Measurements from ENCODE around the gene NRG3.

The NRG3 gene

GRCh38 chr10:82221056-82221455, 346.1 kb downstream of the NRG3 start:
- Histone ChIP-seq H3K36me3 (ENCODE audit: control insufficient read depth in 2 of 2, insufficient read depth in 1 of 2, low read length in 2 of 2) (no peaks in the 10 kb centered on the region), H3K4me3 (ENCODE audit: low read depth, low read length) (no peak overlapping the region), H3K4me1 (ENCODE audit: control insufficient read depth, insufficient read depth, low read length) (no peaks in the 10 kb centered on the region), H3K27ac (ENCODE audit: extremely low read depth, low read depth, low read length) (no peak overlapping the region), H3K9me3 (ENCODE audit: control insufficient read depth, insufficient read depth, low read depth, low read length) (no peaks in the 10 kb centered on the region)
- POLR2A ChIA-PET, result no interaction called here
- no peak for TF ChIP-seq ZNF18 (tag by site-specific recombination; IDR thresholded peaks at IDR 0.05)
- TF ChIP-seq ZNF544 (tag by site-specific recombination; IDR thresholded peaks at IDR 0.05), result no peak
- no peak for TF ChIP-seq ZNF223 (tag by site-specific recombination; IDR thresholded peaks at IDR 0.05)
- no peak for TF ChIP-seq ZNF777 (tag by site-specific recombination; IDR thresholded peaks at IDR 0.05; ENCODE audit: borderline replicate concordance)
- TF ChIP-seq ZBTB7A (tag by site-specific recombination; IDR thresholded peaks at IDR 0.05; ENCODE audit: low read depth), result no peak
- no peak for TF ChIP-seq KLF10 (tag by site-specific recombination; IDR thresholded peaks at IDR 0.05)
- no peak for TF ChIP-seq ZNF37A (tag by site-specific recombination; IDR thresholded peaks at IDR 0.05)
- no peak for TF ChIP-seq BCL6B (tag by site-specific recombination; IDR thresholded peaks at IDR 0.05)
- no peak for TF ChIP-seq ZNF785 (tag by site-specific recombination; IDR thresholded peaks at IDR 0.05)
- TF ChIP-seq ZNF704 (tag by site-specific recombination; IDR thresholded peaks at IDR 0.05), result no peak
- no peak for TF ChIP-seq ZNF837 (tag by site-specific recombination; IDR thresholded peaks at IDR 0.05)
- TF ChIP-seq MEIS1 (CRISPR knock-in tag; IDR thresholded peaks at IDR 0.05; ENCODE audit: borderline replicate concordance), result no peak
- no peak for TF ChIP-seq ZNF623 (tag by site-specific recombination; IDR thresholded peaks at IDR 0.05)
- CTCF ChIA-PET, result interaction anchor here (0.7 kb wide), 1 partner anchor 498 kb away, joined by 7 read pairs; no protein-coding TSS in a partner anchor

GRCh38 chr10:82221601-82222149, 346.7 kb downstream of the NRG3 start:
- TF ChIP-seq ZNF544 (tag by site-specific recombination; IDR thresholded peaks at IDR 0.05) (no peak), ZNF335 (tag by site-specific recombination; conservative IDR thresholded peaks at IDR 0.05) (no peak), KLF10 (tag by site-specific recombination; IDR thresholded peaks at IDR 0.05) (no peak), SP3 (tag by site-specific recombination; IDR thresholded peaks at IDR 0.05) (no peak), ZNF701 (tag by site-specific recombination; IDR thresholded peaks at IDR 0.05) (no peak), GFI1B (tag by site-specific recombination; IDR thresholded peaks at IDR 0.05) (no peak), ZNF658 (tag by site-specific recombination; IDR thresholded peaks at IDR 0.05) (no peak), ZNF677 (tag by site-specific recombination; IDR thresholded peaks at IDR 0.05) (no peak), RBAK (tag by site-specific recombination; IDR thresholded peaks at IDR 0.05) (no peak), GLIS1 (tag by site-specific recombination; IDR thresholded peaks at IDR 0.05) (no peak), ZNF518A (tag by site-specific recombination; conservative IDR thresholded peaks at IDR 0.05; ENCODE audit: low read depth) (no peak), ZNF175 (tag by site-specific recombination; IDR thresholded peaks at IDR 0.05) (no peak)
- TF ChIP-seq, protein P1, sequence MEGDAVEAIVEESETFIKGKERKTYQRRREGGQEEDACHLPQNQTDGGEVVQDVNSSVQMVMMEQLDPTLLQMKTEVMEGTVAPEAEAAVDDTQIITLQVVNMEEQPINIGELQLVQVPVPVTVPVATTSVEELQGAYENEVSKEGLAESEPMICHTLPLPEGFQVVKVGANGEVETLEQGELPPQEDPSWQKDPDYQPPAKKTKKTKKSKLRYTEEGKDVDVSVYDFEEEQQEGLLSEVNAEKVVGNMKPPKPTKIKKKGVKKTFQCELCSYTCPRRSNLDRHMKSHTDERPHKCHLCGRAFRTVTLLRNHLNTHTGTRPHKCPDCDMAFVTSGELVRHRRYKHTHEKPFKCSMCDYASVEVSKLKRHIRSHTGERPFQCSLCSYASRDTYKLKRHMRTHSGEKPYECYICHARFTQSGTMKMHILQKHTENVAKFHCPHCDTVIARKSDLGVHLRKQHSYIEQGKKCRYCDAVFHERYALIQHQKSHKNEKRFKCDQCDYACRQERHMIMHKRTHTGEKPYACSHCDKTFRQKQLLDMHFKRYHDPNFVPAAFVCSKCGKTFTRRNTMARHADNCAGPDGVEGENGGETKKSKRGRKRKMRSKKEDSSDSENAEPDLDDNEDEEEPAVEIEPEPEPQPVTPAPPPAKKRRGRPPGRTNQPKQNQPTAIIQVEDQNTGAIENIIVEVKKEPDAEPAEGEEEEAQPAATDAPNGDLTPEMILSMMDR (tag by site-specific recombination; IDR thresholded peaks at IDR 0.05), result no peak
- H3K4me3 ChIP-seq (ENCODE audit: low read depth, low read length), result no peak overlapping the region
- no peaks in the 10 kb centered on the region for H3K9me3 ChIP-seq (ENCODE audit: control insufficient read depth, insufficient read depth, low read depth, low read length)
- H3K27ac ChIP-seq (ENCODE audit: extremely low read depth, low read depth, low read length), result no peak overlapping the region
- no peaks in the 10 kb centered on the region for H3K36me3 ChIP-seq (ENCODE audit: control insufficient read depth in 2 of 2, insufficient read depth in 1 of 2, low read length in 2 of 2)
- ChIA-PET CTCF (interaction anchor here (0.6 to 0.7 kb wide), 2 partner anchors 410 to 497 kb away, joined by 3 to 7 read pairs; no protein-coding TSS in a partner anchor), POLR2A (no interaction called here)
- H3K4me1 ChIP-seq (ENCODE audit: control insufficient read depth, insufficient read depth, low read length), result no peaks in the 10 kb centered on the region

All from HEK293 (cell line).